K562 (cell line): ENCODE measurements around the gene STK32C. TPM values are rescaled to one million over a fixed set of nuclear protein-coding genes. Genes with fewer than 3 reads are reported as not detected.

Experiments used
- ATAC-seq: fragments of 200-7000 bp; cut with Tn5 transposase; 3 replicates; pipeline ENCODE4 v1.9.1; 2020; ENCODE audit warnings: moderate library complexity
- BruUV-seq: library from RNA; stranded (reverse); fragments of 400-500 nt; replicated peaks from 2 replicates; lab custom pipeline; 2021; lab: Mats Ljungman, UMichigan
- CTCF ChIA-PET: fragments of 300-600 bp; formaldehyde crosslinking; extraction: SDS; loops from one replicate; lab custom pipeline; 2021; ENCODE audit warnings: low intra/inter-chr PET ratio; lab: Yijun Ruan, JAX
- POLR2A ChIA-PET: fragments of 300-600, 350-650 bp; sonication (Branson Sonifier 250); formaldehyde crosslinking; extraction: SDS; loops from one replicate; lab custom pipeline; 2021; ENCODE audit warnings: antibody characterized with exemption, inconsistent platforms; lab: Yijun Ruan, JAX
- DNase-seq, 4 experiments: peaks; one replicate each; pipeline versions ENCODE4 v3.0.0 to v3.0.0-alpha.2; 2011 to 2018; ENCODE audit warnings: low spot score in 3 of 4, mixed read lengths in 3 of 4; ENCODE audit errors: extremely low read depth in 1 of 4
- FAIRE-seq: peaks from 2 replicates; lab custom pipeline; 2011; peaks lifted over from hg19 to GRCh38; lab: Jason Lieb, UNC
- H2AFZ ChIP-seq: 2 replicates; pipeline ENCODE4 v1.6.0; 2011; ENCODE audit warnings: low read depth, low read length, control low read depth, inconsistent platforms
- H3K27ac ChIP-seq: fragments of 200-600 bp; 3 replicates; pipeline ENCODE4 v1.8.0; 2011; ENCODE audit warnings: low read depth, mild to moderate bottlenecking, control low read depth, inconsistent platforms, low read length, moderate library complexity, mixed read lengths; ENCODE audit errors: extremely low read depth
- H3K27me3 ChIP-seq, 2 experiments: fragments of 300-600 bp in 1 of 2; 2 replicates in 1 of 2; 3 replicates in 1 of 2; pipeline versions ENCODE4 v1.6.0 to v1.8.0; 2011; ENCODE audit warnings: inconsistent platforms in 2 of 2, low read length in 2 of 2, mild to moderate bottlenecking in 1 of 2, mixed read lengths in 1 of 2, moderate library complexity in 1 of 2; ENCODE audit not compliant: control insufficient read depth in 2 of 2, insufficient read depth in 2 of 2
- H3K36me3 ChIP-seq: fragments of 300-600 bp; 3 replicates; pipeline ENCODE4 v1.8.0; 2011; ENCODE audit warnings: mild to moderate bottlenecking, low read length, inconsistent platforms; ENCODE audit not compliant: control insufficient read depth, insufficient read depth
- H3K4me1 ChIP-seq, 2 experiments: fragments of 200-600 bp in 1 of 2; replicated peaks in 1 of 2; 2 replicates in 1 of 2; 3 replicates in 1 of 2; pipeline versions ENCODE4 v1.5.1 to v1.8.0; 2011; ENCODE audit warnings: inconsistent platforms in 2 of 2, low read length in 2 of 2, mild to moderate bottlenecking in 1 of 2, mixed read lengths in 1 of 2, moderate library complexity in 1 of 2; ENCODE audit not compliant: control insufficient read depth in 2 of 2, insufficient read depth in 2 of 2
- H3K4me2 ChIP-seq: 2 replicates; pipeline ENCODE4 v1.6.1; 2011; ENCODE audit warnings: low read length, control low read depth, inconsistent platforms, mixed read lengths; ENCODE audit not compliant: insufficient read depth
- H3K4me3 ChIP-seq: fragments of 200-600 bp; sonication (generic), shearing (Covaris generic); 2 replicates; pipeline ENCODE4 v1.5.1; 2016; ENCODE audit warnings: control low read depth, inconsistent platforms
- H3K79me2 ChIP-seq: fragments of 200-600 bp; 3 replicates; pipeline ENCODE4 v1.8.0; 2011; ENCODE audit warnings: low read length, inconsistent platforms; ENCODE audit not compliant: control insufficient read depth, insufficient read depth
- H3K9ac ChIP-seq, 2 experiments: 2 replicates each; pipeline versions ENCODE4 v1.6.0 to v1.6.1; 2011; ENCODE audit warnings: low read depth in 2 of 2, low read length in 2 of 2, control low read depth in 1 of 2, inconsistent platforms in 1 of 2, mild to moderate bottlenecking in 1 of 2, mixed read lengths in 1 of 2; ENCODE audit not compliant: insufficient read depth in 1 of 2
- H3K9me1 ChIP-seq: one replicate; pipeline ENCODE4 v1.6.0; 2011; ENCODE audit warnings: inconsistent platforms, mild to moderate bottlenecking, low read length, moderate library complexity; ENCODE audit not compliant: control insufficient read depth, insufficient read depth
- H3K9me3 ChIP-seq: replicated peaks from 2 replicates; pipeline ENCODE4 v1.5.1; 2011; ENCODE audit warnings: low read depth, low read length, inconsistent platforms; ENCODE audit not compliant: control insufficient read depth, insufficient read depth
- H4K20me1 ChIP-seq: replicated peaks from 2 replicates; pipeline ENCODE4 v1.6.1; 2011; ENCODE audit warnings: low read length, inconsistent platforms, mixed read lengths; ENCODE audit not compliant: control insufficient read depth, insufficient read depth
- HDAC2 ChIP-seq: fragments of 450-650 bp; IDR thresholded peaks from 2 replicates; pipeline ENCODE4 v1.6.1; 2016; ENCODE audit warnings: mild to moderate bottlenecking
- MAZ ChIP-seq, 2 experiments: fragments of 450-650 bp in 1 of 2; sonication (generic) in 1 of 2; formaldehyde crosslinking; IDR thresholded peaks in 1 of 2; conservative IDR thresholded peaks in 1 of 2; 2 replicates each; pipeline versions ENCODE4 v1.4.0 to v1.5.0; 2020; ENCODE audit warnings: mild to moderate bottlenecking in 1 of 2, missing genetic modification reagents in 1 of 2
- NCOA1 ChIP-seq: fragments of 450-650 bp; IDR thresholded peaks from 2 replicates; pipeline ENCODE4 v1.6.1; 2016; ENCODE audit warnings: low read depth
- NFRKB ChIP-seq: fragments of 450-650 bp; IDR thresholded peaks from 2 replicates; pipeline ENCODE4 v1.6.1; 2016; ENCODE audit warnings: low read depth
- PCBP2 ChIP-seq: fragments of 200-400 bp; formaldehyde crosslinking; IDR thresholded peaks from 2 replicates; pipeline ENCODE4 v1.6.1; 2018; ENCODE audit warnings: low read length, low read depth, mild to moderate bottlenecking, moderate library complexity; ENCODE audit not compliant: poor library complexity, severe bottlenecking
- RBFOX2 ChIP-seq: fragments of 200-400 bp; formaldehyde crosslinking; IDR thresholded peaks from 2 replicates; pipeline ENCODE4 v1.6.1; 2017; ENCODE audit warnings: low read depth, mild to moderate bottlenecking, low read length, moderate library complexity
- STAT6 ChIP-seq: sonication (generic); formaldehyde crosslinking; IDR thresholded peaks from 2 replicates; pipeline ENCODE4 v1.8.1; 2023; ENCODE audit warnings: mild to moderate bottlenecking, missing genetic modification reagents
- SUPT5H ChIP-seq: fragments of 450-650 bp; IDR thresholded peaks from 2 replicates; pipeline ENCODE4 v1.6.1; 2016
- TCF7 ChIP-seq: sonication (generic); IDR thresholded peaks from 2 replicates; pipeline ENCODE4 v1.6.1; 2016; ENCODE audit warnings: antibody characterized with exemption, borderline replicate concordance
- USF1 ChIP-seq: sonication (generic); formaldehyde crosslinking; IDR thresholded peaks from 2 replicates; pipeline ENCODE4 v1.9.0; 2022; ENCODE audit warnings: mild to moderate bottlenecking, missing genetic modification reagents
- ZNF282 ChIP-seq: sonication (generic); formaldehyde crosslinking; IDR thresholded peaks from 2 replicates; pipeline ENCODE4 v1.8.1; 2023; ENCODE audit warnings: missing genetic modification reagents
- ZNF696 ChIP-seq: fragments of 250-450 bp; sonication (Bioruptor Pico); conservative IDR thresholded peaks from 2 replicates; pipeline ENCODE4 v1.4.0; 2020; ENCODE audit warnings: mild to moderate bottlenecking, moderate library complexity
- WGBS: fragments of 100-300 bp; shearing (Covaris generic); methylation state at CpG from one replicate; pipeline ENCODE4 v1.1.6; 2016; ENCODE audit warnings: low coverage, mixed read lengths; ENCODE audit not compliant: insufficient coverage; ENCODE audit errors: missing lambda C conversion rate; 5-methylcytosine and 5-hydroxymethylcytosine counted together
- in situ Hi-C: fragments of 300-500 bp; cut with MboI; formaldehyde crosslinking; loops from 4 replicates; pipeline ENCODE4 v1.15.0; 2018; ENCODE audit warnings: inconsistent platforms, mixed read lengths
- intact Hi-C: fragments of 100-400 bp; cut with micrococcal nuclease; formaldehyde crosslinking; loops from 2 replicates; pipeline ENCODE4 v1.14.2; 2022
- polyA plus RNA-seq, 8 experiments: library from polyadenylated mRNA; depleted of rRNA in 4 of 8; stranded (reverse) in 5 of 8; unstranded in 3 of 8; fragments of >200 nt; fragmentation: Nextera tagmentation in 2 of 8; fragmentation: Illumina TruSeq in 1 of 8; extraction: Ambion mirVana in 2 of 8; extraction: Trizol in 1 of 8; gene quantifications; 2 replicates each; pipeline versions ENCODE4 v1.2.1 to v1.2.3, GENCODE V29; 2011 to 2014; ENCODE audit warnings: inconsistent platforms in 1 of 8, missing spikeins in 1 of 8
- total RNA-seq, 7 experiments: library from RNA; depleted of rRNA in 6 of 7; stranded (reverse); fragments of >200 nt in 6 of 7; fragmentation: Illumina TruSeq in 2 of 7; extraction: Trizol in 2 of 7; gene quantifications; 2 replicates each; pipeline versions ENCODE4 v1.2.1 to v1.2.3, GENCODE V29; 2011 to 2021; ENCODE audit warnings: low replicate concordance in 1 of 7
- TF ChIP-seq, protein P1 (sequence below): sonication (generic); IDR thresholded peaks from 2 replicates; pipeline ENCODE4 v1.6.1; 2016
- TF ChIP-seq, protein P2 (sequence below): sonication (generic); formaldehyde crosslinking; IDR thresholded peaks from 2 replicates; pipeline ENCODE4 v1.8.0; 2022; ENCODE audit warnings: mild to moderate bottlenecking, missing genetic modification reagents, borderline replicate concordance

The STK32C gene
- total and polyA plus RNA-seq, 9 of the 15 experiments (the other 6 are each of a cell fraction or from before 2014, with no cell fraction given), result 1.5 to 20.9 (median 6.5) TPM

- no peak overlapping the region for H3K4me3 ChIP-seq
- in situ Hi-C loops (no loop called here), intact Hi-C loops (no loop called here)
- H3K4me2 ChIP-seq, result no peak overlapping the region
- no peak for DNase-seq
- no peaks in the 10 kb centered on the region for H3K9me1 ChIP-seq
- FAIRE-seq, result no peak
- no peaks in the 10 kb centered on the region for H3K36me3 ChIP-seq
- peaks cover 16 to 23% of the 10 kb centered on the region in 2 experiments for H3K27me3 ChIP-seq
- H3K27ac ChIP-seq, result no peak overlapping the region
- H4K20me1 ChIP-seq, result no peaks in the 10 kb centered on the region
- CTCF ChIA-PET, result no interaction called here
- no peak overlapping the region for H3K9ac ChIP-seq
- no peak for ATAC-seq
- H3K4me1 ChIP-seq, result peaks cover 10 to 39% of the 10 kb centered on the region in 2 experiments
- no peaks in the 10 kb centered on the region; the same call in 1 of the 2 replicates for H3K9me3 ChIP-seq
- BruUV-seq, result no TSS peak
- 54% methylated on average over 7 of the region's 7 CpGs for WGBS
- no peak overlapping the region for H2AFZ ChIP-seq
- POLR2A ChIA-PET, result no interaction called here
- H3K79me2 ChIP-seq, result no peaks in the 10 kb centered on the region
- TF ChIP-seq HDAC2 (no peak), RBFOX2 (no peak), ZNF696 (CRISPR knock-in tag) (no peak), NCOA1 (no peak), TCF7 (no peak), USF1 (no peak), SUPT5H (no peak), ZNF282 (CRISPR knock-in tag) (no peak), STAT6 (CRISPR knock-in tag) (no peak), MAZ (CRISPR knock-in tag; conservative IDR thresholded peaks at IDR 0.05 in 1 of 2, IDR thresholded peaks at IDR 0.05 in 1 of 2) (no peak), NFRKB (no peak), PCBP2 (no peak)
- TF ChIP-seq, protein P1, sequence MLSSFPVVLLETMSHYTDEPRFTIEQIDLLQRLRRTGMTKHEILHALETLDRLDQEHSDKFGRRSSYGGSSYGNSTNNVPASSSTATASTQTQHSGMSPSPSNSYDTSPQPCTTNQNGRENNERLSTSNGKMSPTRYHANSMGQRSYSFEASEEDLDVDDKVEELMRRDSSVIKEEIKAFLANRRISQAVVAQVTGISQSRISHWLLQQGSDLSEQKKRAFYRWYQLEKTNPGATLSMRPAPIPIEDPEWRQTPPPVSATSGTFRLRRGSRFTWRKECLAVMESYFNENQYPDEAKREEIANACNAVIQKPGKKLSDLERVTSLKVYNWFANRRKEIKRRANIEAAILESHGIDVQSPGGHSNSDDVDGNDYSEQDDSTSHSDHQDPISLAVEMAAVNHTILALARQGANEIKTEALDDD, result no peak
- TF ChIP-seq, protein P2, sequence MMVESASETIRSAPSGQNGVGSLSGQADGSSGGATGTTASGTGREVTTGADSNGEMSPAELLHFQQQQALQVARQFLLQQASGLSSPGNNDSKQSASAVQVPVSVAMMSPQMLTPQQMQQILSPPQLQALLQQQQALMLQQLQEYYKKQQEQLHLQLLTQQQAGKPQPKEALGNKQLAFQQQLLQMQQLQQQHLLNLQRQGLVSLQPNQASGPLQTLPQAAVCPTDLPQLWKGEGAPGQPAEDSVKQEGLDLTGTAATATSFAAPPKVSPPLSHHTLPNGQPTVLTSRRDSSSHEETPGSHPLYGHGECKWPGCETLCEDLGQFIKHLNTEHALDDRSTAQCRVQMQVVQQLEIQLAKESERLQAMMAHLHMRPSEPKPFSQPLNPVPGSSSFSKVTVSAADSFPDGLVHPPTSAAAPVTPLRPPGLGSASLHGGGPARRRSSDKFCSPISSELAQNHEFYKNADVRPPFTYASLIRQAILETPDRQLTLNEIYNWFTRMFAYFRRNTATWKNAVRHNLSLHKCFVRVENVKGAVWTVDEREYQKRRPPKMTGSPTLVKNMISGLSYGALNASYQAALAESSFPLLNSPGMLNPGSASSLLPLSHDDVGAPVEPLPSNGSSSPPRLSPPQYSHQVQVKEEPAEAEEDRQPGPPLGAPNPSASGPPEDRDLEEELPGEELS (CRISPR knock-in tag), result no peak
Observed at GRCh38 chr10:132309879-132310591, 2.3 kb upstream of the STK32C start.
